NCI-H1092 (cell line): Measurements from ENCODE around the gene ZNF524.

ENCODE experiments used
- DNase-seq: peaks from one replicate; lab custom pipeline; 2025; lab: John Stamatoyannopoulos, UW

Gene ZNF524

DNA sequence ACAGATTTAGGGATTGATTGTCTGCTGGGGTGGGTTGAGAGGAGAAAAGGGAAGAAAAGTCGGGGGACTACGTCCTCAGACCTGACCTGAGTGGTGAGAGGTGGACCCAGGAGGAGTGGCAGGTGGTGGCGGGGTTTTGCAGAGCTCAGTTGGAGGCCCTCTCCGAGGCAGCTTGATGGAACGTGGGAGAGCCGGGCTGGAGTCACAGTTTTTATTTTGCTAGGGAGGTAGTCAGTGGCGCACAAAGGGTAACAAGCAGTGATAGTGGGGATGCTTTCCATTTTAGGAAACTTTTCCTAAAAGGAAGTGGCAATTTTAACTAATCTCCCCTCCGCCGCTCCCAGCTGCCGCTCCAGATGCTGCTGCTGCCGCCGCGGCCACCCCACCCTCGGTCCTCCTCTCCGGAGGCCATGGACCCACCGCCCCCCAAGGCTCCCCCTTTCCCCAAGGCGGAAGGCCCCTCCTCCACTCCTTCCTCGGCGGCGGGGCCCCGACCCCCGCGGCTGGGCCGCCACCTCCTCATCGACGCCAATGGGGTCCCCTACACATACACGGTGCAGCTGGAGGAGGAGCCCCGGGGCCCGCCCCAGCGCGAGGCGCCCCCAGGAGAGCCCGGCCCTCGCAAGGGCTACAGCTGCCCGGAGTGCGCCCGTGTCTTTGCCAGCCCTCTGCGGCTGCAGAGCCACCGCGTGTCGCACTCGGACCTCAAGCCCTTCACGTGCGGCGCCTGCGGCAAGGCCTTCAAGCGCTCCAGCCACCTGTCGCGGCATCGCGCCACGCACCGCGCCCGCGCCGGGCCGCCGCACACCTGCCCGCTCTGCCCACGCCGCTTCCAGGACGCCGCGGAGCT, 42.3 kb downstream of the ZNF524 start:
- DNase-seq = no peak

DNA sequence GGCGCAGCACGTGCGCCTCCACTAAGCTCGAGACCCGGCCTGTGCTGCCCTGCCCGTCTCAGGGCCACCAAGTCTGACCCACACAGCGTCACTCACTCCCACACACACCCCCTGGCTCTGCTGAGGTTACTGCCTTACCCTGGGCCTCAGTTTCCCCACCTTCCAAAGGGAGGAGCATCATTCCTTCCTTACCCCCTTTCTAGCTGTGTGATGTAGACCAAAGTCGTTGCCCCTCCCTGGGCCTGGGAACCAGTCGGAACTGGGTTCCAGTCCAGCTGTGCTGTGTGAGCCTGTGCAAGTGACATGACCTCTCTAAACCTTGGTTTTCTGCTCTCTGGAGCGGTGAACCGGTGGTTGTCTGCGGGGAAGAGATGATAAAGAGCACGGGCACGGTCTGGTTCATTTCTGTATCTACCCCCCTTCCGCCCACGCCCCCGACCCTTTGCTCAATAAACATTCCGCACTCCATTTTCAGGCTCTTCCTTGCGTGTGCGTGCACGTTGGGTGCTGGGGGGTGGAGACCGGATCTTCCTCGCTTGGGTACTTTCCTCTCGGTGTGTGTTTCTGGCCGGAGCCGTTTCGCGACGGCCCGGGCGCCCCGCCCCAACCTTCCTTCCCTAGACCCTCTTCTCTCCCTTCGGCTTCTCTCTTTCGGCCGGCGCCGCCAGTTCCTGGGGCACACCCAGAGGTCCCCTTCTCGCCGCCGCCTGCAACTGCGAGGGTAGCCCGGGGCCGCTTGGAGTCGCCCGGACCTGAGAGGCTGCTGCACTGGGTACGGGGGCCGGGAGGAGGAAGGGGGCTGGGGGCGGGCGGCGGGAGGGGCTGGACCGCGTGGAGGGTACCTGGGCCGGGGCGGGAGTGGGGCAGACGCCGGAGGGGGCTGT, 43.2 kb downstream of the ZNF524 start, which contains the start of gene ZNF581:
TSS of gene ZNF581 (plus strand) at position 647 of the 884 bp plus-strand sequence. CDS start 923 bp downstream, outside the sequence.
- no peak for DNase-seq

DNA sequence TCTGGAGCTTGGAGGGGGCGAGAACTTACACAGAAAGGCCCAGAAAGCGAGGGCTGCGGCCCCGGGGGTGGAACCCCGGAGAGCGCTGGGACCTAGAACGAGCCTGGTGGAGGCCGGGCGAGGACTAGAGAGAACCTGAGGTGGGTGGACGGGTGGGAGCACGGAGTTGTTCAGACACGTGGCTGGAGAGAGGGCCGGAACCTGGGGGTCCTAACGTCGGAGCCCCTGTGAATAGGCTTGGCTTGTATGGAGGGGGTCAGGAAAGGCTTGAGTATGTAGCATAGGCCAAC, 43.7 kb downstream of the ZNF524 start:
- no peak for DNase-seq

DNA sequence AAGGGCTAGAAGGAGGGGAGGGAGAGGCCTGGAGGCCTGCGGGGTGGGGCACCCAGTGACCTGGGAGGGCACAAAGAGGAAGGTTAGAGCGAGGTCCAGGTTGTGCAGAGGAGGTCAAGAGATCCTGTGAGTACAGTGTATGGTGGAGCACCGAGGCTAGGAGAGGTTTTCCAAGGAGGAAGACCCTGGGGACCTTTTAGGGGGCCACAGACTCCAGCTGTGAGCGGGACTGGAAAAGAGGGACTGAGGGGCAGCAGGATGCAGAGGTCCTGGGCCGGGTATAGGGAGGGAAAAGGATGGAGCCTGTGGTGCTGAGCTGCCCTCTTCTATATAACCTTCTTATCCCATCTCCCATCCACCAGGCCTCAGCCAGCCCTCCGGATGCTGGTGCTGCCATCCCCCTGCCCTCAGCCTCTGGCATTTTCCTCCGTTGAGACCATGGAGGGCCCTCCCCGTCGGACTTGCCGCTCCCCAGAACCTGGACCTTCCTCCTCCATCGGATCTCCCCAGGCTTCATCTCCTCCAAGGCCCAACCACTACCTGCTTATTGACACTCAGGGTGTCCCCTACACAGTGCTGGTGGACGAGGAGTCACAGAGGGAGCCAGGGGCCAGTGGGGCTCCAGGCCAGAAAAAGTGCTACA, 44.2 kb downstream of the ZNF524 start:
- no peak for DNase-seq

DNA sequence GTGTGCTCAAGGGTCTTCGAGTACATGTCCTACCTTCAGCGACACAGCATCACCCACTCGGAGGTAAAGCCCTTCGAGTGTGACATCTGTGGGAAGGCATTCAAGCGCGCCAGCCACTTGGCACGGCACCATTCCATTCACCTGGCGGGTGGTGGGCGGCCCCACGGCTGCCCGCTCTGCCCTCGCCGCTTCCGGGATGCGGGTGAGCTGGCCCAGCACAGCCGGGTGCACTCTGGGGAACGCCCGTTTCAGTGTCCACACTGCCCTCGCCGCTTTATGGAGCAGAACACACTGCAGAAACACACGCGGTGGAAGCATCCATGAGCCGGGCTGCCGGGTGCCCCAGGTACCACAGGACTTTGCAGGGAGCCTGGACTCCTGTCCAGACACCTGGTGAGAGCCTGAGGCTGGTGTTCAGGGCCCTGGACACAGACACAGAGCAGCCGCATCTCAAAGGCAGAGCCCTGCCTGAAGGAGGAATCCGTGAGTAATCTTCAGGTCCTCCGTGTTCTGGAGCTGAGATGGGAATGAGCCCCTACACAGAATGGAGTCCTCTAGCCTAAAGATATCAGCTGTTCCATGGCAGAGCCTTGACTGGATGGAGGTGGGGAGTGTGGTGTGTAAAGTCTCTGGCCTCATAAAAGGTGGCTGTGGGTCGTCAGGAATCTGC, 44.9 kb downstream of the ZNF524 start:
- DNase-seq = no peak

DNA sequence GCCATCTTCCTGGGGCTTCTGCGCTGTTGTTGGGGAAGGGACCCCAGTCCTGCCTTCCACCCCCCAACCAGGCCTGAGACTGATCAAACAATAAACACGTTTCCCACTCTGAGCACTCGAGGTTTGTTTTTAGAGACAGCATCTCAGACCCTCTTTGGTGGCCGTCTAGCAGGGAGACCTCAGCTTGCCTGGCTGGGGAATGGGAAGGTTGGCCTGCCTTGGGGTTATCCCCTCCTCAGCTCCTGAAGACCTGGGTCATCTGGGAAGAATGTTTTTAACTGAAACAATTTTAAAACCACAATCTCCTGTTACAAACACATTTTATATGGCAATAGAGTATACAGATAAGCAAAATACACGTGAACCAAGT, 45.4 kb downstream of the ZNF524 start:
- no peak for DNase-seq

DNA sequence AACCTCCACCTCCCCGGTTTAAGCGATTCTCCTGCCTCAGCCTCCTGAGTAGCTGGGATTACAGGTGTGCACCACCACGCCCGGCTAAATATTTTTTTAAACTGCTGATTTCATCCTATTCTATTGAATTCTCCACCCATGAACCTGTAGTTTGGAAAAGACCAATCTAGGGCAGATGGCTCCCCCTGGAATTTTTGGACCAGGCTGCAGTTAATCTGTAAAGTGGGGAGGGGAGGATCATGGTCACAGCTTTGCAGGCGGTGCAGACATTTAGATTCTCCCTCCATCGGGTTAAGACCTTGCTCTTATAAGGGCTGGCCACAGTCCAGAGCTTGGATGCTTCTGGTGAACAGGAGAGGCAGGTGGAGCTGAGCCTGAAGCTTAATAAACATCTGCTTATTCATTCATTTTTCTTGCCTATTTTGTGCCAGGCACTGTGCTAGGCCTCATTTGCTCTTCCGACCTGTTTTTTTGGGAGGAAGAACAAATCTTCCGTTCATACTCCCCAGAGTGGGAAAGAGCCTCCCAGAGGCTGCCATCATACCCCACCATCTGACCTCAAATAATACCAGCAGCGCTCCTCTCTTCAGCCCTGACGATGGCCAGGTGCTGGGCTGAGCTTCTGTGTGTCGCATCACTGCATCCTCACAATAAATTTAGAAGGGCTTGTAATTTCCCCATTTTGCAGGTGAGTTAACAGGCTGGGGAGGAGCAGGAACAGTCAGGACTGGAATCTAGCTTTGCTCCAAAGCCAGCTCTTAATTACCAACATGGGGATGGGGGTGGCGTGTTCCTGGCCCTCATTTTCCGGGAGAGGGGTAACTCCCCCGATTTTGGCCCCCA, 47.0 kb downstream of the ZNF524 start:
- DNase-seq = no peak

DNA sequence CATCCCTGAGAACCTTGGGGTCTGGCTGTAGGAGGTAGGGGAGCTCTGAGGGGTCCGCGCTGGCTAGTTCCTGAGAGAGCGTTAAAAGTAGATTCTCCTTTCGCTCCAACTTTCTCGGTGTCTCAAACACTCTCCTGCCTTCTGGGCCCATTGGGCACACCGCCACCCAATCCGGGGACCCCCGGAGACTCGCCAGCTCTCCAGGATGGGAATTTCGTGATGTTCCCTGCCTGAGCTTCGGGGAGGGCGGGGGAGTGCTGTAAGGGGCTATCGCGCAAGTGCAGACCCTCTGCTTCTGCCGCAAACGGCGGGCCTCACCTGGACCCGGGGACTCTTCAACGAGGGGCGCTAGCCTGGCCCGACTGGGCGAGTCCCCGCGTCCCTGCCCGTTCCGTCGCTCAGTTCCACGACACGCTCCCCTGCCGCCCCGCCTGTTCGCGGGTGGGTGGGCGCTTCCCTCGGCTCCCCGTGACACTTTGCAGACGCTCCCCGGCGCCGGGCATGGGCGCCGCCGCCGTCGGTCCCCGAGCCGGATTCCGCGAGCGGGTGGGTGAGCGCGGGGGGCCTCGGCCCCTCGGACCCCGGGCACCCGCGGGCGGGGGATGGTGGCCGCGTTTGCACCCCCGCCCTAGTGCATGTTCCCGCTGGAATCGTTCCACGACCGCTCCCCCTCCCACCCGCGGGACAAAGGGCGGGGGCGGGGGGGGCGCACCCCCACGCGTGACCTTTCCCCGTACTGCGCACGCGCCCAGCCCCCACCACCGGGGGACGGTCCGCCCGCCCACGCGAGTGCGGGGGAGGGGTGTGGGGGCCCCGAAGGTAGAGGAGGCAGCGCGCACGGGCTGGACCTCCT, 47.9 kb downstream of the ZNF524 start, which contains the start of gene CCDC106:
TSS of gene CCDC106 (plus strand) at position 481 of the 853 bp plus-strand sequence. CDS start 835 bp downstream, outside the sequence.
- peak; percentile 64 for DNase-seq

DNA sequence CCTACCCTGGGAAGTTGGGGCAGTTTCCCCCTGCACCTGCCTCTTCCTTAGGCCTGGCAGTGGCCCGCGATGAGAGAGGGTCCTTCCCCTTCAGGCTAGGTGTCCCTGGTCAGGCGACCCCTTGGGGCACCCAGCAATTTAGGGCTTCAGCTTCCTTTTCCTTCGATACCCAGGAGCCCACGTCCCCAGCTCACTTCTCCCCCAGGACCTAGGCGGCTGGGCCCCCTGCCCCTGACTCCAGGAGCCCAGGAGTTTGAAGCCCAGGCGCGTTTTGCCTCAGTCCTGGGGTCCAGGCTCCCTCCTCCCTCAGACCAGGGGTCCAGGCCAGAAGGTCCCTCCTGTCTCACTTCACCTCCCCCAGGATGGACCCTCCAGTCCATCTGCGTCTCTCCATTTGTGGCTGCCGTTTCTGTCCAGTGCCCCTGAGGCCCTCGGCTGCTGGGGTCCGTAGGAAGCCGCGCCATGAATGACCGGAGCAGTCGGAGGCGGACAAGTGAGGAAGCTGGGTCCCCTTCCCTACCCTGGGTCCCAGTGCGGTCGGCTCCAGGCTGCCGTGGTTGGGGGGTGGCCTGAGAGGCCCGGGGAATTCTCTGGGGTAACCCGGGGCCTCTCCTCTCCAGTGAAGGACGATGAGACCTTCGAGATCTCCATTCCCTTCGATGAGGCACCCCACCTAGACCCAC, 48.6 kb downstream of the ZNF524 start:
- no peak for DNase-seq

DNA sequence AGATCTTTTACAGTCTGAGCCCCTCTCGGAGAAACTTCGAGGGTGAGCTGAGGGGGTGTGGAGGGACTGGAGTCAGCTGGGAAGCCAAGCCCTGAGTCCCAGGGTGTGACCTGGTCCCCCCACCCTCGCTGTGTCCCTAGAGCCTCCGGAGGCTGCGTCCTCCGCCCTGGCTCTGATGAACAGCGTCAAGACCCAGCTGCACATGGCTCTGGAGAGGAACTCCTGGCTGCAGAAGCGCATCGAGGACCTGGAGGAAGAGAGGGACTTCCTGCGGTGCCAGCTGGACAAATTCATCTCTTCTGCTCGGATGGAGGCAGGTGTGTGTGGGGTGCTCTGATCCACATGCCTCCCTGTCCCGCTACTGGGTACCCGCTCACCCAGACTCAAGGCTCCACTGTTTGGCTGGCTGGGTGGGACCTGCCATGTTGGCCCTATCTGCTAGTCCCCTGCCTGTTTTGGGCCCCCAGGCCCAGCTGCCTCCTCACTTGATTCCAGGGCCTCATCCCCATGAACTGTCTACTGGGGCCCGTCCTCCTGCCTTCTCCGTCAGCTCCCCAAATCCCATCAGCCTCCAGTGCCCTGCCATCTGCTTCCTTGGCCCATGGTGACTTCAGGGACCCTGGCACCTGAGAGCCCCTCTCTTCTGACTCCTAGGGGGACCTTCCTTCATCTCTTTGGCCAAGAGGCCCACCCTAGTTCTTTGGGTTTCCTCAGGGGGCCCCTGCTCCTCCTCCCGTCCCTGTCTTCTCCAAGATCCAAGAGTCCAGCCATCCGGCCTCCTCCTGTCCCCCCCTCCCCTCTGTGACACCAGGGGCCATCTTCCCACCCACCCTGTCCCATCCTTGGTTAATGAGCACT, 49.4 kb downstream of the ZNF524 start:
- DNase-seq = no peak

DNA sequence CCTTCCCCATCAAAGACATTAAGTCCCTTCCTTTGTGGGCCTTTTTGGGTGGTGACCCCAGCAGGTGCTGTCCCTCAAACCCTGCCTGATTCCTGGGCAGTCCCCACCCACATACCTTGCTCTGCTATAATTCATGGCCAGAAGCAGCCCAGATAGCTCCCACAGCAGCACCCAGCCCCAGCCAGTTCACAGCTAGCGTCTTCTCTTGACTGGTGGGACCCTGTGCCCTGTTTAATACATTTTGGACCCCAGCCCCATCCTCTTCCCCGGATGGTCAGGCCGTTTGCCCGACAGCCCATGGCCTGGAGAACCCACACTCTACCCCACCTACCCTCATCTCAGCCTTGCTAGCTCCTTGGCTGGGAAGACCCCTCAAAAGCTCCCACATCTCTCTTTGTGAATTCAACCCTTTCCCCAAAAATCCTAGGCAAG, 50.1 kb downstream of the ZNF524 start:
- no peak for DNase-seq

DNA sequence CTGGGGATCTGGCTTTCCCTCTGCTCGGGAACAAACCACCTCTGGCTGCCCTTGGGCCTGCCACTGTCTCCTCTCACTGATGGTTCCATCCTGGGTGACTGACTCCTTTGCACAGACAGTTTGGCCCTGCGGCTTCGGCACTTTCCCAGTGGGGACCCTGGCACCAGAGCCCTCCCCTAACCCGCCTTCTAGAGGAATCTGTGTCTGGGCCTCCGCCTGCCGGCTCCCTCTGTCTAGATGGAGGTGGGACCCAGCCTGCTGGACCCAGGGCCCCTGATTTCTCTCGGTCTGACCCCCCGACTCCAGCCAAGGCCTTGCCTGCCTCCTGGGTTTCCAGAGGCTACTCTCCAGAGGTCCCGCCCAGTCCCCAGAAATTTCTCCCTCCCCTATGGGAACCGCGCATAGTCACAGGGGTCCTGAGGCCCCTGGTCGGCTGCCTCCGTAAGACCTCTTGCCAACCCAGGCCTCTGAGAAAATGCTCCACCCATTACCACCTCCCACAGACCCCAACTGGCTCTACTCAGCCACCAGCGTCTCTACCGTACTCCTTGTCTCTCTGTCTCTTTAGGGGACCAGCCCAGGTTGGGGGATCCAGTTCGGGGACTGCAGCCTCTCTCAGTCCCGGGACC, 50.6 kb downstream of the ZNF524 start:
- no peak for DNase-seq

DNA sequence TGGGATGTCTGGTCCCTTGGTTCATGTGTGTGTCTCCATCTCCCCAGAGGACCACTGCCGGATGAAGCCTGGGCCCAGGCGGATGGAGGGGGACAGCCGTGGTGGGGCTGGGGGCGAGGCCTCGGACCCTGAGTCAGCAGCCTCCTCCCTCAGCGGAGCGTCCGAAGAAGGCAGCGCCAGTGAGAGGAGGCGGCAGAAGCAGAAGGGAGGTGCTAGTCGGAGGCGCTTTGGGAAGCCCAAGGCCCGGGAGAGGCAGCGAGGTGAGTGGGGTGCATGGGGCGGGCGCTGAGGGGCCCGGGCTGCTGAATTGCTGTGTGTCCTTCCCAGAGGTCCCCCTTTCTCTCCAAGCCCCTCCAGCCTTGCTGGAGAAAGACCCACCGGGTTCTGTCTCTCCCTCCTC, 51.1 kb downstream of the ZNF524 start:
- no peak for DNase-seq

DNA sequence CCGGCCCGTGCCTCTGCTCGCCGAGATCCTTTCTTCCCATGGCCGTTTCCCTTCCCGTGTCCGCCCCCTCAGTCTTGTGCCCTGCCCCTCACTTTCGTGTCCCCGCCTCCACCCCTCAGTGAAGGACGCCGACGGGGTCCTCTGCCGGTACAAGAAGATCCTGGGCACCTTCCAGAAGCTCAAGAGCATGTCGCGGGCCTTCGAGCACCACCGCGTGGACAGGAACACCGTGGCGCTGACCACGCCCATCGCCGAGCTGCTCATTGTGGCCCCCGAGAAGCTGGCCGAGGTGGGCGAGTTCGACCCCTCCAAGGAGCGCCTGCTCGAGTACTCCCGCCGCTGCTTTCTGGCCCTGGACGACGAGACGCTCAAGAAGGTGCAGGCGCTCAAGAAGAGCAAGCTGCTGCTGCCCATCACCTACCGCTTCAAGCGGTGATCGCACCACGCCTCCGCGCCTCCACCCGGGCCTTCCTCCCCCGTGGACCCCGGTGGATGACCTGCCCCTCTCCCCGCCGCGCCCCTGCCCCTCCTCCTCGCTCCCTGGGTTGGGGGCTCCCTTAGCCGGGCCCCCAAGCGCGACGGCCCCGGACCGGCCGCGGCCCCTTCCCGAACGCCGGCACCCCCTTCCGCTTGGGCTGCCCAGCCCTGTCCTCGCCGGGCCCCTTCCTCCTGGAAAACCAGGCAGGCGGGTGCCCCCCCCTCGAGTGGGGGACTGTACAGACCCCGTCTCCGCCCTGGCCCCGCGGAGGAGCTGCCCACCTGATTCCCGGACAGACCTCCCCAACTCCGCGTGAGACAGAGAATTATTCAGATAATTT, 52.4 kb downstream of the ZNF524 start:
- no peak for DNase-seq
